ENCODE data around the gene GRIA4.

The GRIA4 gene

GRCh38 chr11:105821372-105821771, 211.5 kb downstream of the GRIA4 start:
- Histone ChIP-seq H3F3A (ENCODE audit: insufficient read depth) (no peaks in the 10 kb centered on the region), H2AFZ (ENCODE audit: low read depth, low read length, severe bottlenecking) (no peak overlapping the region), H3K9me3 (ENCODE audit: insufficient read depth, low read length) (no peaks in the 10 kb centered on the region), H3K27me3 (ENCODE audit: low read length) (no peaks in the 10 kb centered on the region), H4K20me1 (ENCODE audit: low read depth, low read length) (no peaks in the 10 kb centered on the region), H3K36me3 (ENCODE audit: low read length) (no peaks in the 10 kb centered on the region), H3K27ac (ENCODE audit: low read depth, low read length) (no peak overlapping the region), H3K9me2 (replicated peaks; ENCODE audit: insufficient read depth, low read length) (no peaks in the 10 kb centered on the region), H3K4me2 (ENCODE audit: low read depth, low read length, poor library complexity, severe bottlenecking) (no peak overlapping the region), H3K9ac (ENCODE audit: low read length) (no peak overlapping the region), H3K79me2 (ENCODE audit: insufficient read depth, low read length) (no peaks in the 10 kb centered on the region), H3K4me3 (ENCODE audit: insufficient read depth, low read length, poor library complexity, severe bottlenecking) (no peak overlapping the region)
- no peak for TF ChIP-seq EZH2phosphoT487 (conservative IDR thresholded peaks at IDR 0.05; ENCODE audit: low read length)
- no peak for TF ChIP-seq CTCF (IDR thresholded peaks at IDR 0.05; ENCODE audit: insufficient read depth, low read length, poor library complexity, severe bottlenecking)

DNA sequence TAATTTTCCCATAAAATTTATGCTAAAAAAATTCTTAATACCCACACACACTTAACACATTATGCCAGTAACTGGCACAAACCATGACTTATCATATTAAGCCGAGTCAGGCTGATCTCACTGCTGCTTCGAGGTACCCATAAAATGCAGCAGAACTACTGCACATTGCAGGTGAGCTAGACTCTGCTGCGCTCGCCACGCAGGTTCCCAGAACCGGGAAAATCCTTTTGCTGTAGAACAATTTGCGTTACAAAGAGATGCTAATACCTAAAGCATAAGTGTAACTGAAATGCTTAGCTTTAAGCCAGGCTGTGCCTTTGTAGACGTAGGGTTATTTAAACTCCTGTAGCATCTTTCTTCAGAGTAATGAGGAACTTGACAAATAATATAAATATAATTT, 211.9 kb downstream of the GRIA4 start:
- Histone ChIP-seq H3K9me3 (ENCODE audit: insufficient read depth, low read length) (no peaks in the 10 kb centered on the region), H2AFZ (ENCODE audit: low read depth, low read length, severe bottlenecking) (no peak overlapping the region), H3K4me2 (ENCODE audit: low read depth, low read length, poor library complexity, severe bottlenecking) (no peak overlapping the region), H3K36me3 (ENCODE audit: low read length) (no peaks in the 10 kb centered on the region), H3K27me3 (ENCODE audit: low read length) (no peaks in the 10 kb centered on the region), H3K9ac (ENCODE audit: low read length) (no peak overlapping the region), H3K9me2 (replicated peaks; ENCODE audit: insufficient read depth, low read length) (no peaks in the 10 kb centered on the region), H4K20me1 (ENCODE audit: low read depth, low read length) (no peaks in the 10 kb centered on the region), H3K27ac (ENCODE audit: low read depth, low read length) (no peak overlapping the region), H3K4me3 (ENCODE audit: insufficient read depth, low read length, poor library complexity, severe bottlenecking) (no peak overlapping the region), H3F3A (ENCODE audit: insufficient read depth) (no peaks in the 10 kb centered on the region), H3K79me2 (ENCODE audit: insufficient read depth, low read length) (no peaks in the 10 kb centered on the region)
- no peak for TF ChIP-seq CTCF (IDR thresholded peaks at IDR 0.05; ENCODE audit: insufficient read depth, low read length, poor library complexity, severe bottlenecking)
- TF ChIP-seq EZH2phosphoT487 (conservative IDR thresholded peaks at IDR 0.05; ENCODE audit: low read length) = no peak

DNA sequence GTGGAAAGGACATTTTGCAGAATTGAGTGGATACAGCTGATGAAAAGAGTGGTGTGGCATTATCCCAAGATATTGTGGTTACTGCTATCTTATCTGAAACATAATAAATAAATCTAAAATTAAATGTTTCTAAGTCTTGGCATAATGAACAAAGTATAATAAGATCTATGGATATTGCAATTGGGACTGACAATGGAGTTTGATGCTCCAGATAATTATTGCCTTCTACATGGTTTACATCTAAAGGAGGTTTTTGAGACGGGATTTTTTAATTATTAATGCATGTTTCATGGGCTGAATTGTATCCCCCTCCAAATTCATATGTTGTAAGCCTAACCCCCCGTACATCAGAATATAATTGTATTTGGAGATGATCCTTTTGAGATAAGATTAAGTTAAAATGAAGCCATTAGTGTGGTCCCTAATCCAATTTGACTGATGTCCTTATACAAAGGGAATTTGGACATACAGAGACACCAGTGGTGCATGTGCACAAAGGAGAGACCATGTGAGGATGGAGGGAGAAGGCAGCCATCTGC, 213.7 kb downstream of the GRIA4 start:
- no peak for TF ChIP-seq CTCF (IDR thresholded peaks at IDR 0.05; ENCODE audit: insufficient read depth, low read length, poor library complexity, severe bottlenecking)
- no peak for TF ChIP-seq EZH2phosphoT487 (conservative IDR thresholded peaks at IDR 0.05; ENCODE audit: low read length)
- no peak overlapping the region for H2AFZ ChIP-seq (ENCODE audit: low read depth, low read length, severe bottlenecking)
- no peak overlapping the region for H3K9ac ChIP-seq (ENCODE audit: low read length)
- no peak overlapping the region for H3K4me3 ChIP-seq (ENCODE audit: insufficient read depth, low read length, poor library complexity, severe bottlenecking)
- no peak overlapping the region for H3K4me2 ChIP-seq (ENCODE audit: low read depth, low read length, poor library complexity, severe bottlenecking)
- no peaks in the 10 kb centered on the region for H3K27me3 ChIP-seq (ENCODE audit: low read length)
- H3K27ac ChIP-seq (ENCODE audit: low read depth, low read length) = no peak overlapping the region
- H4K20me1 ChIP-seq (ENCODE audit: low read depth, low read length) = no peaks in the 10 kb centered on the region
- H3K9me3 ChIP-seq (ENCODE audit: insufficient read depth, low read length) = no peaks in the 10 kb centered on the region
- H3K9me2 ChIP-seq (replicated peaks; ENCODE audit: insufficient read depth, low read length) = no peaks in the 10 kb centered on the region
- no peaks in the 10 kb centered on the region for H3K79me2 ChIP-seq (ENCODE audit: insufficient read depth, low read length)
- no peaks in the 10 kb centered on the region for H3K36me3 ChIP-seq (ENCODE audit: low read length)
- no peaks in the 10 kb centered on the region for H3F3A ChIP-seq (ENCODE audit: insufficient read depth)
